Measurements from ENCODE around the gene FKBP11.

DNA sequence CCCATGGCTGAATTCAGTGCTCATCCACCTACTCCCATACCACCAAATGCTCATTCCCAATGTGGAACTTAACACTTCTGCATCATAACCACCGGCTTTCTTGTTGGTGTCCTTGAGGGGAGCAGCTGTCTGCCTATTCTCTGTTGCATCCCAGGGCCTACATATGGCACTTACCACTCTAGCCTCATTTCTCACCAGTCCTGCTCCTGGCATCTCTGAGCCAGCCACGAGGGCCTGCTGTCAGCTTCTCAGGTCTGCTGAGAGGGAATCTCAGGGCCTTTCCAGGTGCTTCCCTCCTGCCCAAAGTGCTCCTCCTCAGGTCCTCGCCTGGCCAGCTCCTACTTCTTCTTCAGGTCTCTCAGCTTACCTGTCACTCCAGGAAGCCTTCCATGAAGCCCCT lies 35.6 kb downstream of the FKBP11 start:
- TF ChIP-seq POLR2A (IDR thresholded peaks at IDR 0.05; ENCODE audit: control extremely low read depth in 1 of 2, low read depth in 2 of 2, low read length in 2 of 2) (no peak), ZNF274 (IDR thresholded peaks at IDR 0.05; ENCODE audit: borderline replicate concordance, extremely low read depth, low read length) (no peak), SP2 (IDR thresholded peaks at IDR 0.05; ENCODE audit: low read length) (no peak), GABPA (IDR thresholded peaks at IDR 0.05; ENCODE audit: borderline replicate concordance, insufficient read depth, low read length) (no peak), SIN3A (conservative IDR thresholded peaks at IDR 0.05 in 1 of 2, IDR thresholded peaks at IDR 0.05 in 1 of 2; ENCODE audit: low read depth in 1 of 2, low read length in 2 of 2) (no peak), EZH2 (IDR thresholded peaks at IDR 0.05; ENCODE audit: low read depth, low read length, severe bottlenecking) (no peak), CEBPB (IDR thresholded peaks at IDR 0.05; ENCODE audit: low read depth, low read length) (no peak)
- TF ChIP-seq, protein P1, sequence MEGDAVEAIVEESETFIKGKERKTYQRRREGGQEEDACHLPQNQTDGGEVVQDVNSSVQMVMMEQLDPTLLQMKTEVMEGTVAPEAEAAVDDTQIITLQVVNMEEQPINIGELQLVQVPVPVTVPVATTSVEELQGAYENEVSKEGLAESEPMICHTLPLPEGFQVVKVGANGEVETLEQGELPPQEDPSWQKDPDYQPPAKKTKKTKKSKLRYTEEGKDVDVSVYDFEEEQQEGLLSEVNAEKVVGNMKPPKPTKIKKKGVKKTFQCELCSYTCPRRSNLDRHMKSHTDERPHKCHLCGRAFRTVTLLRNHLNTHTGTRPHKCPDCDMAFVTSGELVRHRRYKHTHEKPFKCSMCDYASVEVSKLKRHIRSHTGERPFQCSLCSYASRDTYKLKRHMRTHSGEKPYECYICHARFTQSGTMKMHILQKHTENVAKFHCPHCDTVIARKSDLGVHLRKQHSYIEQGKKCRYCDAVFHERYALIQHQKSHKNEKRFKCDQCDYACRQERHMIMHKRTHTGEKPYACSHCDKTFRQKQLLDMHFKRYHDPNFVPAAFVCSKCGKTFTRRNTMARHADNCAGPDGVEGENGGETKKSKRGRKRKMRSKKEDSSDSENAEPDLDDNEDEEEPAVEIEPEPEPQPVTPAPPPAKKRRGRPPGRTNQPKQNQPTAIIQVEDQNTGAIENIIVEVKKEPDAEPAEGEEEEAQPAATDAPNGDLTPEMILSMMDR (IDR thresholded peaks at IDR 0.05; ENCODE audit: control extremely low read depth in 1 of 3, insufficient read depth in 1 of 3, low read depth in 1 of 3, low read length in 3 of 3), result no peak

Measured in H1 (cell line).